Gastrocnemius medialis (tissue), 4 donors: ENCODE data around the gene MYCBP. TPM values are rescaled to one million over a fixed set of nuclear protein-coding genes. Genes with fewer than 3 reads are reported as not detected.
A peak's percentile ranks its signal among the peaks of the same experiment; 100 is the strongest.

ENCODE experiments used
- ATAC-seq, 2 donors: fragments of 150-250 bp; one replicate each; pipeline ENCODE4 v1.9.1; 2016
- DNase-seq, 2 donors: peaks; one replicate each; pipeline ENCODE4 v3.0.0-alpha.2; 2019
- H3K27ac ChIP-seq, 4 donors: fragments of 200-600 bp; sonication (generic); 1 replicate in 1 of 4; 2 replicates in 3 of 4; pipeline ENCODE4 v1.5.1; 2016 to 2018; ENCODE audit warnings: mild to moderate bottlenecking in 2 of 4, moderate library complexity in 1 of 4
- H3K27me3 ChIP-seq, 3 donors: fragments of 200-600 bp; sonication (generic) in 2 of 3; 1 replicate in 1 of 3; 2 replicates in 2 of 3; pipeline versions ENCODE4 v1.5.1 to v1.6.0; 2016 to 2019; ENCODE audit warnings: mild to moderate bottlenecking in 1 of 3, moderate library complexity in 1 of 3
- H3K36me3 ChIP-seq, 2 donors: fragments of 200-600 bp; sonication (generic) in 1 of 2; one replicate each; pipeline ENCODE4 v1.5.1; 2017 to 2018
- H3K4me1 ChIP-seq, 2 donors: fragments of 200-600 bp; sonication (generic) in 1 of 2; one replicate each; pipeline ENCODE4 v1.5.1; 2016 to 2017; ENCODE audit warnings: mild to moderate bottlenecking in 2 of 2
- H3K4me3 ChIP-seq, 4 donors: fragments of 200-600 bp; sonication (generic) in 3 of 4; 1 replicate in 1 of 4; 2 replicates in 3 of 4; pipeline ENCODE4 v1.5.1; 2016 to 2019; ENCODE audit warnings: mild to moderate bottlenecking in 2 of 4
- H3K9me3 ChIP-seq, 3 donors: fragments of 200-600 bp; sonication (generic) in 2 of 3; 1 replicate in 1 of 3; 2 replicates in 2 of 3; pipeline ENCODE4 v1.5.1; 2016 to 2019
- POLR2A ChIP-seq, 2 donors: fragments of 450-650 bp; IDR thresholded peaks; one replicate each; pipeline ENCODE4 v1.6.1; 2017; ENCODE audit warnings: antibody characterized with exemption in 2 of 2, mild to moderate bottlenecking in 2 of 2, moderate library complexity in 2 of 2
- in situ Hi-C, 4 donors: fragments of 200-750 bp; cut with MboI; loops; one replicate each; pipeline versions ENCODE4 v1.15.0 to v1.8.0; 2017; ENCODE audit warnings: low sequenced_read_pairs in 4 of 4
- intact Hi-C: fragments of 100-400 bp; cut with DNase I; formaldehyde crosslinking; loops from one replicate; pipeline ENCODE4 v1.15.1; 2023; ENCODE audit warnings: low total_unique reads
- total RNA-seq, 4 donors: library from RNA; depleted of rRNA; stranded (reverse); fragments of >200 nt; gene quantifications; one replicate each; pipeline versions ENCODE4 v1.1.0 to v1.2.3, GENCODE V29; 2016
- TF ChIP-seq, protein P1 (sequence below), 5 experiments: fragments of 450-650 bp in 3 of 5; fragments of 200-600 bp in 2 of 5; sonication (generic) in 2 of 5; IDR thresholded peaks in 4 of 5; conservative IDR thresholded peaks in 1 of 5; 1 replicate in 4 of 5; 2 replicates in 1 of 5; pipeline ENCODE4 v1.5.1; 2016 to 2019; ENCODE audit warnings: antibody characterized with exemption in 5 of 5, mild to moderate bottlenecking in 3 of 5, moderate library complexity in 3 of 5

The MYCBP gene
- total RNA-seq, 4 donors from 2014 or later, result 9.8 to 22.3 (median 13.5) TPM

DNA sequence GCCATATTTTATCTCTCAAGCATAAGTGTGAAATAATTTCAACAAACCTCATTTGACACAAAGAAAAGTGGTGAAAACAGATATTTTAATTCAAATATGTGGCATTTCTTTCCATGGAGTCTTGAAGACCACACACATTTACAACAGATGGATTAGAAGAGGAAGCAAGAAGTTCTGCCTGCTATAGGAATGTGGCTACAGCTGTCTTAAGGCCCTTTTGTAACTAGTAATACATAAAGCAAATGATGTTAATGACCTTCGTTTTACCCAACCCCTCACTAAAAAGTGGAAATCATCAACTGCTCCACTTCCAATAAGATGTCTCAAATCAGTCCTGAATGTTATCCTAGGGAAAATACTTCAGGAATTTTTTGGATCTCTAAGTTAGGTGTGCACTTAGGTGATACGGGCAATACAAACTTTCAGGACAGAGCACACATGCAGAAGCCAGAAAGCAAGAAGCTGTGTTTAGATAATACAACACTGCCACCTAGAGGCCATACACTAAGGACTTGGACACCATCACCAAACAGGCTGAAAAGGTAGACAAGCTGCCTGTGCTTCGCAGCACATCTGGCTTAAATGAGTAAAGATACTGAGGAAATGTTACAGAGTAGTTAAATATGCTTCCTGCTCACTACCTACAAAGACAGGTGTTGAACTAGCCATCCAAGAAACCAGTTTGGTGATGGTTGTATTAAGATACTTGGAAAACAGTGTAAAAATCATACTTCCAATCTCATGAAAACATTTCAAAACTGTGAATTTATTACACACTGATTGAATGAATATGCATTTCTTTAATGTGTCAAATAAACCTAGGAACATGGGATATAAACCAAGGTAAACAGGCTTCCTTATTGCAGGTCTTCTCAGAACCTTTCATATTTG is 38.0 kb downstream of the MYCBP start:
- Histone ChIP-seq H3K9me3 (no peaks in the 10 kb centered on the region), H3K27ac (no peak overlapping the region), H3K36me3 (peaks cover 2 to 20% of the 10 kb centered on the region in 2 donors), H3K4me3 (no peak overlapping the region), H3K27me3 (peaks cover 0 to 6% (median 0%) of the 10 kb centered on the region in 3 donors), H3K4me1 (no peaks in the 10 kb centered on the region)
- TF ChIP-seq POLR2A (IDR thresholded peaks at IDR 0.05), result no peak
- TF ChIP-seq, protein P1, sequence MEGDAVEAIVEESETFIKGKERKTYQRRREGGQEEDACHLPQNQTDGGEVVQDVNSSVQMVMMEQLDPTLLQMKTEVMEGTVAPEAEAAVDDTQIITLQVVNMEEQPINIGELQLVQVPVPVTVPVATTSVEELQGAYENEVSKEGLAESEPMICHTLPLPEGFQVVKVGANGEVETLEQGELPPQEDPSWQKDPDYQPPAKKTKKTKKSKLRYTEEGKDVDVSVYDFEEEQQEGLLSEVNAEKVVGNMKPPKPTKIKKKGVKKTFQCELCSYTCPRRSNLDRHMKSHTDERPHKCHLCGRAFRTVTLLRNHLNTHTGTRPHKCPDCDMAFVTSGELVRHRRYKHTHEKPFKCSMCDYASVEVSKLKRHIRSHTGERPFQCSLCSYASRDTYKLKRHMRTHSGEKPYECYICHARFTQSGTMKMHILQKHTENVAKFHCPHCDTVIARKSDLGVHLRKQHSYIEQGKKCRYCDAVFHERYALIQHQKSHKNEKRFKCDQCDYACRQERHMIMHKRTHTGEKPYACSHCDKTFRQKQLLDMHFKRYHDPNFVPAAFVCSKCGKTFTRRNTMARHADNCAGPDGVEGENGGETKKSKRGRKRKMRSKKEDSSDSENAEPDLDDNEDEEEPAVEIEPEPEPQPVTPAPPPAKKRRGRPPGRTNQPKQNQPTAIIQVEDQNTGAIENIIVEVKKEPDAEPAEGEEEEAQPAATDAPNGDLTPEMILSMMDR (IDR thresholded peaks at IDR 0.05 in 4 of 5, conservative IDR thresholded peaks at IDR 0.05 in 1 of 5), result peak; percentile 52 to 79 (median 73)
- in situ Hi-C loops (loop anchor here in 1 of 4 donors (25.0 kb wide), 2 partner anchors 773 to 1223 kb away; no protein-coding TSS in a partner anchor), intact Hi-C loops (no loop called here)
- DNase-seq, result peak in 1 of 2 donors; percentile 8
- ATAC-seq, result peak; percentile 87 to 97

DNA sequence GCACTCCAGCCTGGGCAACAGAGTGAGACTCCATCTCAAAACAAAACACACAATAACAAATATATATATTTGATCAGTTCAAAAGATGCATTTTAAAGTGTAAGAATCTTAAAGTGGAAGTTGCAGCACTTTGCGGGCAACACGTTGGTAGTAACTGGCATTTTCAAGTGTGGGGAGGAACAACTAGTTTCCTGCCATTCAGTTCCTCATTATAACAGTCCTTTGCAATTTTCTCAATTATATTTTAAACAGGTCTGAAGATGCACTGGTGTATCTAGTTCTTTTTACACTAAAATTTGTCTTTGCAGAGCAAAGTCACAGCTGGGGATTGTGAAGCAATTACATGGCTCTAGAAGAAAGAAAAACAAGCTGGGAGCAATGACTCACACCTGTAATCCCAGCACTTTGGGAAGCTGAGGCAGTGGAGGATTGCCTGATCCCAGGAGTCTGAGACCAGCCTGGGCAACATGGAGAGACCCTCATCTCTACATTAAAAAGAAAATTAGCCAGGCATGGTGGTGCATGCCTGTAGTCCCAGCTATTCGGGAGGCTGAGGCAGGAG is 38.8 kb downstream of the MYCBP start:
- DNase-seq (no peak), ATAC-seq (no peak)
- intact Hi-C loops, result no loop called here
- in situ Hi-C loops, result loop anchor here in 1 of 4 donors (25.0 kb wide), 2 partner anchors 772 to 1222 kb away; no protein-coding TSS in a partner anchor
- no peak overlapping the region for H3K4me3 ChIP-seq
- no peak overlapping the region for H3K27ac ChIP-seq
- H3K36me3 ChIP-seq, result peaks cover 2 to 15% of the 10 kb centered on the region in 2 donors
- TF ChIP-seq POLR2A (IDR thresholded peaks at IDR 0.05), result no peak
- TF ChIP-seq, protein P1 (IDR thresholded peaks at IDR 0.05 in 4 of 5, conservative IDR thresholded peaks at IDR 0.05 in 1 of 5), result no peak
- H3K4me1 ChIP-seq, result no peaks in the 10 kb centered on the region
- no peaks in the 10 kb centered on the region for H3K9me3 ChIP-seq
- H3K27me3 ChIP-seq, result peaks cover 0 to 6% (median 0%) of the 10 kb centered on the region in 3 donors

DNA sequence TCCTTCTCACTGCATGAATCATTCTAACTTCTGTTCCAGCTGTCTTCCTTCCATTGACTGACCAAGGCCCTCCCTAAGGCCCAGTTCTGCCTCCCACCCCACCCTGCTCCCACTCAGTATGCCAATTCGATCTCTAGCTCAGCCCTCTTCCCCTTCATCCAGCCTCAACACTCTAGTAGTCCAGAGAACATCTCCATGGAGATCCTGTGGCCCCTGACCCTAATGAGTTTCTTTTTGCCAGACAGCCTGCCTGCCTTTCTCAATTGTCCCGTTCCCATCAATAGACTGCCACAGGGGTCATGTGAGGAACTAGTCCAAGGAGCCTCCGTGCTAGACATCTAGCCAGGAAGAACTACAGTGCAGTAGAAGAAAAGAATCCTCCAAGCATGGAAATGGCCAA is 40.0 kb downstream of the MYCBP start:
- Histone ChIP-seq H3K27me3 (peaks cover 0 to 6% (median 0%) of the 10 kb centered on the region in 3 donors), H3K27ac (no peak overlapping the region), H3K36me3 (peaks cover 2 to 4% of the 10 kb centered on the region in 2 donors), H3K4me1 (no peaks in the 10 kb centered on the region), H3K9me3 (no peaks in the 10 kb centered on the region), H3K4me3 (no peak overlapping the region)
- intact Hi-C loops (no loop called here), in situ Hi-C loops (loop anchor here in 1 of 4 donors (25.0 kb wide), 2 partner anchors 771 to 1221 kb away; no protein-coding TSS in a partner anchor)
- no peak for ATAC-seq
- DNase-seq, result no peak
- TF ChIP-seq, protein P1 (IDR thresholded peaks at IDR 0.05 in 4 of 5, conservative IDR thresholded peaks at IDR 0.05 in 1 of 5), result no peak
- TF ChIP-seq POLR2A (IDR thresholded peaks at IDR 0.05), result no peak

DNA sequence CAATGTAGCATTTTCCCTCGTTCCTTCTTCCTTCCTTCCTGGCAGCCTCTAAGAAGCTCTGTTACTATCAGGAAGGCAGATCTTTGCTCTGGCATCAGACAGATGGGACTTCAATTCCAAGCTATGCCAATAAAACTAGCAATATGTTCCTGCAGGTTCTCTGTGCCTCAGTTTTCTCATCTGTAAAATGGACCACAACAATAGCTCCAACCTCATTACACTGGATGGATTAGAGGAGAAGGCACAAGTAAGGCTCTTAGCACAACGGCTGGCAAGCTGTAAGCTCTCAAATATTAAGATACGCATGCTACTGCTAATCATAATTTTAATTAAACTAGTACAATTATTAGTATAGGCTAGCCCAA is 40.8 kb downstream of the MYCBP start:
- TF ChIP-seq POLR2A (IDR thresholded peaks at IDR 0.05), result no peak
- TF ChIP-seq, protein P1 (IDR thresholded peaks at IDR 0.05 in 4 of 5, conservative IDR thresholded peaks at IDR 0.05 in 1 of 5), result no peak
- no peaks in the 10 kb centered on the region for H3K36me3 ChIP-seq
- in situ Hi-C loops, result loop anchor here in 1 of 4 donors (25.0 kb wide), 2 partner anchors 770 to 1220 kb away; no protein-coding TSS in a partner anchor
- no peaks in the 10 kb centered on the region for H3K9me3 ChIP-seq
- no peak overlapping the region for H3K27ac ChIP-seq
- DNase-seq (no peak), ATAC-seq (no peak)
- H3K4me1 ChIP-seq, result no peaks in the 10 kb centered on the region
- H3K27me3 ChIP-seq, result peaks cover 0 to 6% (median 0%) of the 10 kb centered on the region in 3 donors
- no peak overlapping the region for H3K4me3 ChIP-seq
- intact Hi-C loops, result no loop called here
